Gastrocnemius medialis (tissue), 4 donors: Measurements from ENCODE around the gene IRX3. TPM values are rescaled to one million over a fixed set of nuclear protein-coding genes. Genes with fewer than 3 reads are reported as not detected.

Experiments used
- ATAC-seq, 2 donors: fragments of 150-250 bp; one replicate each; pipeline ENCODE4 v1.9.1; 2016
- DNase-seq, 2 donors: peaks; one replicate each; pipeline ENCODE4 v3.0.0-alpha.2; 2019
- H3K27ac ChIP-seq, 4 donors: fragments of 200-600 bp; sonication (generic); 1 replicate in 1 of 4; 2 replicates in 3 of 4; pipeline ENCODE4 v1.5.1; 2016 to 2018; ENCODE audit warnings: mild to moderate bottlenecking in 2 of 4, moderate library complexity in 1 of 4
- H3K27me3 ChIP-seq, 3 donors: fragments of 200-600 bp; sonication (generic) in 2 of 3; 1 replicate in 1 of 3; 2 replicates in 2 of 3; pipeline versions ENCODE4 v1.5.1 to v1.6.0; 2016 to 2019; ENCODE audit warnings: mild to moderate bottlenecking in 1 of 3, moderate library complexity in 1 of 3
- H3K36me3 ChIP-seq, 2 donors: fragments of 200-600 bp; sonication (generic) in 1 of 2; one replicate each; pipeline ENCODE4 v1.5.1; 2017 to 2018
- H3K4me1 ChIP-seq, 2 donors: fragments of 200-600 bp; sonication (generic) in 1 of 2; one replicate each; pipeline ENCODE4 v1.5.1; 2016 to 2017; ENCODE audit warnings: mild to moderate bottlenecking in 2 of 2
- H3K4me3 ChIP-seq, 4 donors: fragments of 200-600 bp; sonication (generic) in 3 of 4; 1 replicate in 1 of 4; 2 replicates in 3 of 4; pipeline ENCODE4 v1.5.1; 2016 to 2019; ENCODE audit warnings: mild to moderate bottlenecking in 2 of 4
- H3K9me3 ChIP-seq, 3 donors: fragments of 200-600 bp; sonication (generic) in 2 of 3; 1 replicate in 1 of 3; 2 replicates in 2 of 3; pipeline ENCODE4 v1.5.1; 2016 to 2019
- POLR2A ChIP-seq, 2 donors: fragments of 450-650 bp; IDR thresholded peaks; one replicate each; pipeline ENCODE4 v1.6.1; 2017; ENCODE audit warnings: antibody characterized with exemption in 2 of 2, mild to moderate bottlenecking in 2 of 2, moderate library complexity in 2 of 2
- in situ Hi-C, 4 donors: fragments of 200-750 bp; cut with MboI; loops; one replicate each; pipeline versions ENCODE4 v1.15.0 to v1.8.0; 2017; ENCODE audit warnings: low sequenced_read_pairs in 4 of 4
- intact Hi-C: fragments of 100-400 bp; cut with DNase I; formaldehyde crosslinking; loops from one replicate; pipeline ENCODE4 v1.15.1; 2023; ENCODE audit warnings: low total_unique reads
- total RNA-seq, 4 donors: library from RNA; depleted of rRNA; stranded (reverse); fragments of >200 nt; gene quantifications; one replicate each; pipeline versions ENCODE4 v1.1.0 to v1.2.3, GENCODE V29; 2016
- TF ChIP-seq, protein P1 (sequence below), 5 experiments: fragments of 450-650 bp in 3 of 5; fragments of 200-600 bp in 2 of 5; sonication (generic) in 2 of 5; IDR thresholded peaks in 4 of 5; conservative IDR thresholded peaks in 1 of 5; 1 replicate in 4 of 5; 2 replicates in 1 of 5; pipeline ENCODE4 v1.5.1; 2016 to 2019; ENCODE audit warnings: antibody characterized with exemption in 5 of 5, mild to moderate bottlenecking in 3 of 5, moderate library complexity in 3 of 5

IRX3 gene
- total RNA-seq, 4 donors from 2014 or later: 3.5 to 40.6 (median 12.0) TPM

DNA sequence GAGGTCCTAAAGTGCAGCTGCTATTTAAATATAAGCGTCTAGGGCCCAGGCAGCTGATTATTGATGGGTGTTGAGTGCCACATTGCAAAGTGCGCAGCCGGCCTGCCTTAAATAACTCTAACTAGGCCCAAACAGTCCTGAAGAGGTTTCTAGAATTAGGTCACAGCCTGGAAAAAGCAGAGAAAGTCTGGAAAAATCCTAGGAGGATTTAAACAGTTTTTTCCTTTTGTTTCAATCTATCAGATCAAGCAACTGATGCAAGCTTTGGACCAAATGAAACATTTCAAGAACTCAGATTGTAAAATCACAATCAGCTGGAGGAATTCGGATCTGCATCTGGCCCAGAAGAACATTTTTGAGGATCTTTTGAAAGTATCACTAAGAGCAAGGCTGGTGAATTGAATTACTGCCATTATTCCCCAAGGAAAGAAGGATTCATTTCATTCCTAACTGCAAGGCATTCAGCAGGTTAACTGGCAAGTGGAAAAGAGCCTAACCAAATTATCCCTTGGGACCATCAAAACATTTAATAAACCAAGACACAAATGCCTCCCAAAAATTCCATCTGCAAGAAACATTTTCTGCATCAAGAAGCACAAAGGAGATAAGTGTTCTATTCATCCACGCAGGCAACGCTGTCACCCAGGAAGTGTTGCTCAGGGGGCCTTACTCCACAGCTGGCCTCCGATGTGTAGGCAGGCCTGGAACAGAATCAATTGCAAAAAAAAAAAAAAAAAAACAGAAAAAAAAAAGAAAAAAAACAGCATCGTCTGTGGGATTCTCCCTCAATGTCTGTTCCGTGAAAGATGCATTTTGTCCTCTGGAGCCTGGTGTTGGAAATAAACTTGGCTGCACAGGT lies 46.1 kb downstream of the IRX3 start:
- peak in 1 of 2 donors; percentile 53 for ATAC-seq

DNA sequence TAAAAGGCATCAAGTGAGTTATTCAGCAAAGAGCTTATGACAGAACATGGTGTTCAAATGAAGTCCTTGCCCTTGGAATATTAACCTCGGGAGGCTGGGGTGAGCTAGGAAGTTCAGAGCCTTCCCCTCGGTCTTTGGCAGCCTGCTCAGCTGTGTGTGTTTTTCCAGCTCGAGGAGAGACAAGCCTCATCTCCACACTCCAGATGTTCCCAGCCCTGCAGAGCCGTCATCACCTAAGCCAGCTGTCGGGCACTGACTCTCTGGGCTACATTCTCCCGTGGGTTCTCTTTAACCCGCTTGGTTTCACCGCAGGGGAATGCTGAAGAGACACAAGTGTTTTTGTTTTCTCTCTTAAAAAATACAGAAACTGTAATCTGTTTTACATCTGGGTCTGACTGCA lies 47.1 kb downstream of the IRX3 start:
- Histone ChIP-seq H3K4me1 (peaks cover 0 to 7% of the 10 kb centered on the region in 2 donors), H3K36me3 (no peaks in the 10 kb centered on the region), H3K4me3 (no peak overlapping the region), H3K9me3 (no peaks in the 10 kb centered on the region), H3K27ac (peak overlapping the region in 3 of 4 donors; percentile 4 to 36 (median 30)), H3K27me3 (no peaks in the 10 kb centered on the region)
- TF ChIP-seq, protein P1, sequence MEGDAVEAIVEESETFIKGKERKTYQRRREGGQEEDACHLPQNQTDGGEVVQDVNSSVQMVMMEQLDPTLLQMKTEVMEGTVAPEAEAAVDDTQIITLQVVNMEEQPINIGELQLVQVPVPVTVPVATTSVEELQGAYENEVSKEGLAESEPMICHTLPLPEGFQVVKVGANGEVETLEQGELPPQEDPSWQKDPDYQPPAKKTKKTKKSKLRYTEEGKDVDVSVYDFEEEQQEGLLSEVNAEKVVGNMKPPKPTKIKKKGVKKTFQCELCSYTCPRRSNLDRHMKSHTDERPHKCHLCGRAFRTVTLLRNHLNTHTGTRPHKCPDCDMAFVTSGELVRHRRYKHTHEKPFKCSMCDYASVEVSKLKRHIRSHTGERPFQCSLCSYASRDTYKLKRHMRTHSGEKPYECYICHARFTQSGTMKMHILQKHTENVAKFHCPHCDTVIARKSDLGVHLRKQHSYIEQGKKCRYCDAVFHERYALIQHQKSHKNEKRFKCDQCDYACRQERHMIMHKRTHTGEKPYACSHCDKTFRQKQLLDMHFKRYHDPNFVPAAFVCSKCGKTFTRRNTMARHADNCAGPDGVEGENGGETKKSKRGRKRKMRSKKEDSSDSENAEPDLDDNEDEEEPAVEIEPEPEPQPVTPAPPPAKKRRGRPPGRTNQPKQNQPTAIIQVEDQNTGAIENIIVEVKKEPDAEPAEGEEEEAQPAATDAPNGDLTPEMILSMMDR (IDR thresholded peaks at IDR 0.05 in 4 of 5, conservative IDR thresholded peaks at IDR 0.05 in 1 of 5): no peak
- TF ChIP-seq POLR2A (IDR thresholded peaks at IDR 0.05): no peak
- DNase-seq: peak; percentile 24 to 47
- intact Hi-C loops (no loop called here), in situ Hi-C loops (no loop called here)
- peak; percentile 33 to 72 for ATAC-seq

More for the DNA sequence above, 46.1 kb downstream of the IRX3 start:
- intact Hi-C loops (no loop called here), in situ Hi-C loops (no loop called here)
- Histone ChIP-seq H3K9me3 (no peaks in the 10 kb centered on the region), H3K4me1 (peaks cover 0 to 7% of the 10 kb centered on the region in 2 donors), H3K4me3 (no peak overlapping the region), H3K27ac (peak overlapping the region in 3 of 4 donors; percentile 4 to 36 (median 30)), H3K27me3 (peaks cover 0 to 6% (median 0%) of the 10 kb centered on the region in 3 donors), H3K36me3 (no peaks in the 10 kb centered on the region)
- DNase-seq: no peak
- TF ChIP-seq, protein P1 (IDR thresholded peaks at IDR 0.05 in 4 of 5, conservative IDR thresholded peaks at IDR 0.05 in 1 of 5): no peak
- no peak for TF ChIP-seq POLR2A (IDR thresholded peaks at IDR 0.05)

DNA sequence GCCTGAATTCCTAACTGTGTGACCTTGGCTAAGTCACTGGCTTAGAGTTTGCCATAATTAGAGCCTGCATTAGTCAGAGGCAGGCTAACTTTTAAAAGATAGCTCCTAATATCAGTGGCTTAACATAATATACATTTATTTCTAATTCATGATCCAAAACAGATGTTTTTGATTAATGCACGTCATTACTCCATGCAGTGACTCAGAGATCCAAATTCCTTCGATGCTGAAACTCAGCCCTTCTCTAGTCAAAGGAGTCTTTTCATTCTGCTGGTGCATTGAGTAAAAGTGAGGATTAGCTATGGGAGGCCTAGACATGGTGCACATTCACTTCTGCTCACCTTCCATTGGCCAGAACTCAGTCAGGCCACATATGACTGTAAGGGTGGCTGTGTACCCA lies 49.8 kb downstream of the IRX3 start:
- no peaks in the 10 kb centered on the region for H3K27me3 ChIP-seq
- no peak for ATAC-seq
- intact Hi-C loops (no loop called here), in situ Hi-C loops (no loop called here)
- no peak overlapping the region for H3K27ac ChIP-seq
- TF ChIP-seq, protein P1 (IDR thresholded peaks at IDR 0.05 in 4 of 5, conservative IDR thresholded peaks at IDR 0.05 in 1 of 5): no peak
- TF ChIP-seq POLR2A (IDR thresholded peaks at IDR 0.05): no peak
- DNase-seq: no peak
- H3K4me3 ChIP-seq: no peak overlapping the region
- peaks cover 0 to 7% of the 10 kb centered on the region in 2 donors for H3K4me1 ChIP-seq
- H3K9me3 ChIP-seq: no peaks in the 10 kb centered on the region
- H3K36me3 ChIP-seq: no peaks in the 10 kb centered on the region

DNA sequence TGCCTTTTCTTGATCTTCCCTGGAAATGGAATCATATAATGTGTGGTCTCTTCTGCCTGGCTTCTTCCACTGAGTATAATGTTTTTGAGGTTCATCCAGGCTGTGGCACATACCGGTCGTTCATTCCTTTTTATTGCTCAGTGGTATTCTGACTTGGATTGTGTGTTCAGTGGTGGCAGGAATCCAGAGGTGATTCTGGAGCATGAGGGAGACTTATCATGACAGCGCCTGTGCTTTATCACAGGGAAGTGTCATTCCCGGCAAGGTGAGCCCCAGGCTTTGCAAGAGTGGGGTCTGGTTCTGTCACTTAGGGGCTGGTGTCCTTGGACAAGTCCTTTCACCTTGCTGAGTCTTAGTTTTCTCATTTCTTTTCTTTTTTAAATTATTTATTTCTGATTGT lies 53.0 kb downstream of the IRX3 start:
- TF ChIP-seq, protein P1 (IDR thresholded peaks at IDR 0.05 in 4 of 5, conservative IDR thresholded peaks at IDR 0.05 in 1 of 5): no peak
- no peak for TF ChIP-seq POLR2A (IDR thresholded peaks at IDR 0.05)
- Histone ChIP-seq H3K36me3 (no peaks in the 10 kb centered on the region), H3K27me3 (no peaks in the 10 kb centered on the region), H3K9me3 (no peaks in the 10 kb centered on the region), H3K27ac (no peak overlapping the region), H3K4me1 (no peaks in the 10 kb centered on the region), H3K4me3 (no peak overlapping the region)
- ATAC-seq (no peak), DNase-seq (no peak)
- intact Hi-C loops: no loop called here
- in situ Hi-C loops: no loop called here
